Liver (tissue), 10 donors: ENCODE measurements around the gene TMEM63C. TPM values are rescaled to one million over a fixed set of nuclear protein-coding genes. Genes with fewer than 3 reads are reported as not detected.

Source experiments
- DNase-seq: peaks from one replicate; pipeline ENCODE4 v3.0.0-alpha.2; 2017; ENCODE audit warnings: low spot score
- H3K27ac ChIP-seq, 2 donors: one replicate each; pipeline ENCODE4 v1.7.0; 2013; ENCODE audit warnings: inconsistent platforms in 2 of 2, low read length in 2 of 2, control low read depth in 1 of 2, low read depth in 1 of 2, mild to moderate bottlenecking in 1 of 2
- H3K27me3 ChIP-seq, 4 donors: one replicate each; pipeline versions ENCODE4 v1.6.1 to v1.7.0; 2013; ENCODE audit warnings: low read length in 3 of 4, inconsistent platforms in 1 of 4, mild to moderate bottlenecking in 1 of 4, moderate library complexity in 1 of 4; ENCODE audit not compliant: control insufficient read depth in 4 of 4, insufficient read depth in 4 of 4
- H3K36me3 ChIP-seq, 4 donors: one replicate each; pipeline versions ENCODE4 v1.6.1 to v1.7.0; 2013; ENCODE audit warnings: low read length in 3 of 4, mild to moderate bottlenecking in 3 of 4, low read depth in 1 of 4, moderate library complexity in 1 of 4; ENCODE audit not compliant: control insufficient read depth in 4 of 4, insufficient read depth in 3 of 4
- H3K4me1 ChIP-seq, 4 donors: one replicate each; pipeline versions ENCODE4 v1.6.1 to v1.7.0; 2013; ENCODE audit warnings: low read length in 3 of 4, mild to moderate bottlenecking in 3 of 4, moderate library complexity in 1 of 4; ENCODE audit not compliant: control insufficient read depth in 4 of 4, insufficient read depth in 4 of 4
- H3K4me3 ChIP-seq, 3 donors: one replicate each; pipeline versions ENCODE4 v1.6.1 to v1.7.0; 2013; ENCODE audit warnings: low read length in 3 of 3, control low read depth in 1 of 3, low read depth in 1 of 3, mild to moderate bottlenecking in 1 of 3
- H3K9ac ChIP-seq, 2 donors: one replicate each; pipeline ENCODE4 v1.7.0; 2013; ENCODE audit warnings: low read length in 2 of 2, mild to moderate bottlenecking in 2 of 2, moderate library complexity in 2 of 2, control low read depth in 1 of 2, low read depth in 1 of 2
- H3K9me3 ChIP-seq, 4 donors: one replicate each; pipeline versions ENCODE4 v1.6.1 to v1.7.0; 2013; ENCODE audit warnings: low read length in 3 of 4; ENCODE audit not compliant: control insufficient read depth in 4 of 4
- EGR1 ChIP-seq, 2 donors: IDR thresholded peaks; 2 replicates each; pipeline ENCODE4 v1.6.1; 2016 to 2018; ENCODE audit warnings: antibody characterized with exemption in 2 of 2, low read depth in 2 of 2
- FOXA1 ChIP-seq: IDR thresholded peaks from 2 replicates; pipeline ENCODE4 v1.6.1; 2016; ENCODE audit warnings: antibody characterized with exemption
- FOXA2 ChIP-seq: IDR thresholded peaks from 2 replicates; pipeline ENCODE4 v1.6.1; 2016; ENCODE audit warnings: antibody characterized with exemption
- HNF4A ChIP-seq, 2 donors: conservative IDR thresholded peaks; 2 replicates each; pipeline ENCODE4 v1.6.1; 2016; ENCODE audit warnings: antibody characterized with exemption in 2 of 2, mild to moderate bottlenecking in 2 of 2
- NR2F2 ChIP-seq: IDR thresholded peaks from 2 replicates; pipeline ENCODE4 v1.6.1; 2016; ENCODE audit warnings: antibody characterized with exemption
- RAD21 ChIP-seq, 2 donors: IDR thresholded peaks; 2 replicates each; pipeline ENCODE4 v1.6.1; 2016; ENCODE audit warnings: antibody characterized with exemption in 2 of 2, mild to moderate bottlenecking in 2 of 2
- RXRA ChIP-seq, 2 donors: IDR thresholded peaks; 2 replicates each; pipeline ENCODE4 v1.6.1; 2017 to 2018; ENCODE audit warnings: antibody characterized with exemption in 2 of 2, mild to moderate bottlenecking in 1 of 2
- SP1 ChIP-seq: IDR thresholded peaks from 2 replicates; pipeline ENCODE4 v1.6.1; 2018; ENCODE audit warnings: antibody characterized with exemption, mild to moderate bottlenecking
- YY1 ChIP-seq: IDR thresholded peaks from 2 replicates; pipeline ENCODE4 v1.6.1; 2016; ENCODE audit warnings: antibody characterized with exemption, mild to moderate bottlenecking
- WGBS: extraction: QIAGEN DNeasy Blood & Tissue Kit; methylation state at CpG from one replicate; pipeline ENCODE4 v1.1.7; 2013; 5-methylcytosine and 5-hydroxymethylcytosine counted together
- polyA plus RNA-seq, 2 donors: library from polyadenylated mRNA; stranded (reverse) in 1 of 2; unstranded in 1 of 2; fragments of 200-250 nt in 1 of 2; fragments of >200 nt in 1 of 2; fragmentation: Nextera tagmentation in 1 of 2; extraction: Ambion mirVana in 1 of 2; gene quantifications; one replicate each; pipeline versions ENCODE4 v1.2.1 to v1.2.3, GENCODE V29; 2013 to 2015
- small RNA-seq: library from RNA; depleted of rRNA; stranded (forward); fragments of <200 nt; gene quantifications from one replicate; pipeline ENCODE3, GENCODE V24; 2014
- total RNA-seq, 2 donors: library from RNA; depleted of rRNA; stranded (reverse); fragments of >200 nt; gene quantifications; one replicate each; pipeline ENCODE4 v1.2.3, GENCODE V29; 2014
- TF ChIP-seq, protein P1 (sequence below): fragments of 150-350 bp; IDR thresholded peaks from 2 replicates; pipeline ENCODE4 v1.5.1; 2017; ENCODE audit warnings: improper control_type of control experiment, low read depth, low read length; ENCODE audit not compliant: missing input control
- TF ChIP-seq, protein P2 (sequence below): IDR thresholded peaks from 2 replicates; pipeline ENCODE4 v1.6.1; 2016; ENCODE audit warnings: antibody characterized with exemption, mild to moderate bottlenecking
- TF ChIP-seq, protein P3 (sequence below): IDR thresholded peaks from 2 replicates; pipeline ENCODE4 v1.6.1; 2016; ENCODE audit warnings: antibody characterized with exemption
- TF ChIP-seq, protein P4 (sequence below): IDR thresholded peaks from 2 replicates; pipeline ENCODE4 v1.6.1; 2016; ENCODE audit warnings: antibody characterized with exemption
- TF ChIP-seq, protein P5 (sequence below): IDR thresholded peaks from 2 replicates; pipeline ENCODE4 v1.6.1; 2016; ENCODE audit warnings: antibody characterized with exemption
- donor health status: healthy.
- donor health status: healthy.
- donor health status: healthy.
- donor health status: healthy.
- donor health status: healthy.

TMEM63C gene
- total and polyA plus RNA-seq, 4 donors, result 0.13 to 1.6 (median 0.25) TPM; not detected in 1

DNA sequence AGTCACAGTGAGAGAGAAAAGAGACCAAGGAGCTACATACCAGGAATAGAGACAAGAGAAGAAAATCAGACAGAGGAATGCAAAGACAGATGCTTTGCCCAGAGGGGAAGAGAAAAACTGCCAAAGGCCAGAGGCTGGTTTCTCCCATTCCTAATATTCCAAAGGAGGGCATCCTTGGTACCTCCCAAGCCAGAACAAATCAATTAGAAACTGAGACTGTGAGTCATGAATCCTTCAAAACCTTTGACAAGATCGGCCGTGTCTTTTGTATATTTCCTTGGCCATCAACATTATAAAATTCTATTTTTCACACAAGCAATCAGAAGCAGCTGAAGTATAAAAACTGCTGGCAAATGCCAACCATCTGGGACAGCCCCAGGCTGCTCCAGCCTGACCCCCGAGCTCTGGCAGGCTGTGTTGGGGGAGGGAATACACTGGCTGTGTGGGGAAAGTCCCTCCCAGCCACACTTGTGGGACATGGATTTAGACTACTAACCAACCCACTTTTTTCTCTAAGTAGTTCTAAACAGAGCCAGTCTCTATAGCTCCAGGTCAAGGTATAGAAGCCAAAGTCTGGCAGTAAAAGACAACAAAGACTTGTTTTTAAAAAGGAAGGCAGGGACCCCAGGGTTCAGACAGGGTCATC lies 125.4 kb downstream of the TMEM63C start:
- WGBS, result 71% methylated on average over 3 of the region's 3 CpGs
- Histone ChIP-seq H3K27me3 (no peaks in the 10 kb centered on the region), H3K36me3 (peaks cover 0 to 7% (median 1%) of the 10 kb centered on the region in 4 donors), H3K4me3 (no peak overlapping the region), H3K4me1 (no peaks in the 10 kb centered on the region), H3K9me3 (no peaks in the 10 kb centered on the region), H3K9ac (no peak overlapping the region), H3K27ac (no peak overlapping the region)
- DNase-seq, result no peak
- no peak for TF ChIP-seq FOXA2
- no peak for TF ChIP-seq HNF4A (conservative IDR thresholded peaks at IDR 0.05)
- TF ChIP-seq, protein P1, sequence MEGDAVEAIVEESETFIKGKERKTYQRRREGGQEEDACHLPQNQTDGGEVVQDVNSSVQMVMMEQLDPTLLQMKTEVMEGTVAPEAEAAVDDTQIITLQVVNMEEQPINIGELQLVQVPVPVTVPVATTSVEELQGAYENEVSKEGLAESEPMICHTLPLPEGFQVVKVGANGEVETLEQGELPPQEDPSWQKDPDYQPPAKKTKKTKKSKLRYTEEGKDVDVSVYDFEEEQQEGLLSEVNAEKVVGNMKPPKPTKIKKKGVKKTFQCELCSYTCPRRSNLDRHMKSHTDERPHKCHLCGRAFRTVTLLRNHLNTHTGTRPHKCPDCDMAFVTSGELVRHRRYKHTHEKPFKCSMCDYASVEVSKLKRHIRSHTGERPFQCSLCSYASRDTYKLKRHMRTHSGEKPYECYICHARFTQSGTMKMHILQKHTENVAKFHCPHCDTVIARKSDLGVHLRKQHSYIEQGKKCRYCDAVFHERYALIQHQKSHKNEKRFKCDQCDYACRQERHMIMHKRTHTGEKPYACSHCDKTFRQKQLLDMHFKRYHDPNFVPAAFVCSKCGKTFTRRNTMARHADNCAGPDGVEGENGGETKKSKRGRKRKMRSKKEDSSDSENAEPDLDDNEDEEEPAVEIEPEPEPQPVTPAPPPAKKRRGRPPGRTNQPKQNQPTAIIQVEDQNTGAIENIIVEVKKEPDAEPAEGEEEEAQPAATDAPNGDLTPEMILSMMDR, result no peak
- TF ChIP-seq, protein P2, sequence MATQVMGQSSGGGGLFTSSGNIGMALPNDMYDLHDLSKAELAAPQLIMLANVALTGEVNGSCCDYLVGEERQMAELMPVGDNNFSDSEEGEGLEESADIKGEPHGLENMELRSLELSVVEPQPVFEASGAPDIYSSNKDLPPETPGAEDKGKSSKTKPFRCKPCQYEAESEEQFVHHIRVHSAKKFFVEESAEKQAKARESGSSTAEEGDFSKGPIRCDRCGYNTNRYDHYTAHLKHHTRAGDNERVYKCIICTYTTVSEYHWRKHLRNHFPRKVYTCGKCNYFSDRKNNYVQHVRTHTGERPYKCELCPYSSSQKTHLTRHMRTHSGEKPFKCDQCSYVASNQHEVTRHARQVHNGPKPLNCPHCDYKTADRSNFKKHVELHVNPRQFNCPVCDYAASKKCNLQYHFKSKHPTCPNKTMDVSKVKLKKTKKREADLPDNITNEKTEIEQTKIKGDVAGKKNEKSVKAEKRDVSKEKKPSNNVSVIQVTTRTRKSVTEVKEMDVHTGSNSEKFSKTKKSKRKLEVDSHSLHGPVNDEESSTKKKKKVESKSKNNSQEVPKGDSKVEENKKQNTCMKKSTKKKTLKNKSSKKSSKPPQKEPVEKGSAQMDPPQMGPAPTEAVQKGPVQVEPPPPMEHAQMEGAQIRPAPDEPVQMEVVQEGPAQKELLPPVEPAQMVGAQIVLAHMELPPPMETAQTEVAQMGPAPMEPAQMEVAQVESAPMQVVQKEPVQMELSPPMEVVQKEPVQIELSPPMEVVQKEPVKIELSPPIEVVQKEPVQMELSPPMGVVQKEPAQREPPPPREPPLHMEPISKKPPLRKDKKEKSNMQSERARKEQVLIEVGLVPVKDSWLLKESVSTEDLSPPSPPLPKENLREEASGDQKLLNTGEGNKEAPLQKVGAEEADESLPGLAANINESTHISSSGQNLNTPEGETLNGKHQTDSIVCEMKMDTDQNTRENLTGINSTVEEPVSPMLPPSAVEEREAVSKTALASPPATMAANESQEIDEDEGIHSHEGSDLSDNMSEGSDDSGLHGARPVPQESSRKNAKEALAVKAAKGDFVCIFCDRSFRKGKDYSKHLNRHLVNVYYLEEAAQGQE, result no peak
- TF ChIP-seq NR2F2, result no peak
- no peak for TF ChIP-seq RXRA (IDR thresholded peaks at IDR 0.05)
- no peak for TF ChIP-seq FOXA1
- TF ChIP-seq, protein P3, sequence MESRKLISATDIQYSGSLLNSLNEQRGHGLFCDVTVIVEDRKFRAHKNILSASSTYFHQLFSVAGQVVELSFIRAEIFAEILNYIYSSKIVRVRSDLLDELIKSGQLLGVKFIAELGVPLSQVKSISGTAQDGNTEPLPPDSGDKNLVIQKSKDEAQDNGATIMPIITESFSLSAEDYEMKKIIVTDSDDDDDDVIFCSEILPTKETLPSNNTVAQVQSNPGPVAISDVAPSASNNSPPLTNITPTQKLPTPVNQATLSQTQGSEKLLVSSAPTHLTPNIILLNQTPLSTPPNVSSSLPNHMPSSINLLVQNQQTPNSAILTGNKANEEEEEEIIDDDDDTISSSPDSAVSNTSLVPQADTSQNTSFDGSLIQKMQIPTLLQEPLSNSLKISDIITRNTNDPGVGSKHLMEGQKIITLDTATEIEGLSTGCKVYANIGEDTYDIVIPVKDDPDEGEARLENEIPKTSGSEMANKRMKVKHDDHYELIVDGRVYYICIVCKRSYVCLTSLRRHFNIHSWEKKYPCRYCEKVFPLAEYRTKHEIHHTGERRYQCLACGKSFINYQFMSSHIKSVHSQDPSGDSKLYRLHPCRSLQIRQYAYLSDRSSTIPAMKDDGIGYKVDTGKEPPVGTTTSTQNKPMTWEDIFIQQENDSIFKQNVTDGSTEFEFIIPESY, result no peak
- TF ChIP-seq, protein P4, sequence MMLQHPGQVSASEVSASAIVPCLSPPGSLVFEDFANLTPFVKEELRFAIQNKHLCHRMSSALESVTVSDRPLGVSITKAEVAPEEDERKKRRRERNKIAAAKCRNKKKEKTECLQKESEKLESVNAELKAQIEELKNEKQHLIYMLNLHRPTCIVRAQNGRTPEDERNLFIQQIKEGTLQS, result no peak
- no peak for TF ChIP-seq EGR1 (IDR thresholded peaks at IDR 0.05; ENCODE audit: low read depth in 2 of 2)
- TF ChIP-seq, protein P5, sequence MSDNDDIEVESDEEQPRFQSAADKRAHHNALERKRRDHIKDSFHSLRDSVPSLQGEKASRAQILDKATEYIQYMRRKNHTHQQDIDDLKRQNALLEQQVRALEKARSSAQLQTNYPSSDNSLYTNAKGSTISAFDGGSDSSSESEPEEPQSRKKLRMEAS, result no peak
- TF ChIP-seq YY1, result no peak
- TF ChIP-seq RAD21 (IDR thresholded peaks at IDR 0.05), result no peak
- TF ChIP-seq SP1, result no peak

Small RNA genes within 50 kb of the gene (small RNA-seq; reads per million reads assigned to genes)
- gene MIR1260A (not detected), gene RF00421 (not detected)

Other genes starting within 250 kb of the TMEM63C start
- gene IRF2BPL, start 153.1 kb upstream of the TMEM63C start, total RNA-seq, result 10 to 100 TPM in 1 of 2 donors, 1 to 10 TPM in 1; 7.6 to 15.8 TPM
- 1 to 10 TPM; 3.8 to 7.1 TPM for gene IRF2BPL, start 153.1 kb upstream of the TMEM63C start, polyA plus RNA-seq
- gene CIPC, start 83.5 kb upstream of the TMEM63C start, total RNA-seq, result 10 to 100 TPM in 1 of 2 donors, 1 to 10 TPM in 1; 6.7 to 17.8 TPM
- gene CIPC, start 83.5 kb upstream of the TMEM63C start, polyA plus RNA-seq, result 1 to 10 TPM; 5.2 to 6.7 TPM
- gene ZDHHC22, start 40.0 kb upstream of the TMEM63C start, total RNA-seq, result not detected
- not detected for gene ZDHHC22, start 40.0 kb upstream of the TMEM63C start, polyA plus RNA-seq
- not detected for gene NGB, start 89.4 kb downstream of the TMEM63C start, total RNA-seq
- not detected for gene NGB, start 89.4 kb downstream of the TMEM63C start, polyA plus RNA-seq
- 10 to 100 TPM in 1 of 2 donors, 1 to 10 TPM in 1; 5.3 to 13.1 TPM for gene POMT2, start 139.1 kb downstream of the TMEM63C start, total RNA-seq
- gene POMT2, start 139.1 kb downstream of the TMEM63C start, polyA plus RNA-seq, result 1 to 10 TPM; 4.8 to 5.2 TPM
- 100 to 1,000 TPM in 1 of 2 donors, 10 to 100 TPM in 1; 14.9 to 183 TPM for gene GSTZ1, start 139.2 kb downstream of the TMEM63C start, total RNA-seq
- 10 to 100 TPM; 52.0 to 70.4 TPM for gene GSTZ1, start 139.2 kb downstream of the TMEM63C start, polyA plus RNA-seq
- gene TMED8, start 195.3 kb downstream of the TMEM63C start, total RNA-seq, result 1 to 10 TPM; 6.9 TPM
- gene TMED8, start 195.3 kb downstream of the TMEM63C start, polyA plus RNA-seq, result 1 to 10 TPM; 1.3 to 1.6 TPM
- gene SAMD15, start 195.6 kb downstream of the TMEM63C start, total RNA-seq, result under 1 TPM; 0.19 to 0.50 TPM
- gene SAMD15, start 195.6 kb downstream of the TMEM63C start, polyA plus RNA-seq, result under 1 TPM in 1 of 2 donors, not detected in 1; 0.10 TPM
- gene NOXRED1, start 241.7 kb downstream of the TMEM63C start, total RNA-seq, result under 1 TPM; 0.19 to 0.50 TPM
- gene NOXRED1, start 241.7 kb downstream of the TMEM63C start, polyA plus RNA-seq, result under 1 TPM; 0.06 to 0.42 TPM